Esophagus squamous epithelium (tissue), 5 donors: ENCODE results near the gene SCOC. TPM values are rescaled to one million over a fixed set of nuclear protein-coding genes. Genes with fewer than 3 reads are reported as not detected.

Experiments used
- DNase-seq: peaks from one replicate; lab custom pipeline; 2025; lab: John Stamatoyannopoulos, UW
- H3K27ac ChIP-seq, 4 donors: fragments of 200-600 bp; sonication (generic); one replicate each; pipeline ENCODE4 v1.5.1; 2016 to 2019; ENCODE audit warnings: mild to moderate bottlenecking in 1 of 4
- H3K27me3 ChIP-seq, 4 donors: fragments of 200-600 bp; sonication (generic); 1 replicate in 3 of 4; 2 replicates in 1 of 4; pipeline versions ENCODE4 v1.5.1 to v1.6.0; 2017 to 2021; ENCODE audit warnings: antibody characterized with exemption in 1 of 4
- H3K36me3 ChIP-seq, 3 donors: fragments of 200-600 bp; sonication (generic); one replicate each; pipeline ENCODE4 v1.5.1; 2016 to 2019
- H3K4me1 ChIP-seq, 3 donors: fragments of 200-600 bp; sonication (generic); one replicate each; pipeline ENCODE4 v1.5.1; 2017 to 2019
- H3K4me3 ChIP-seq, 4 donors: fragments of 200-600 bp; sonication (generic); 1 replicate in 3 of 4; 2 replicates in 1 of 4; pipeline ENCODE4 v1.5.1; 2016 to 2019; ENCODE audit warnings: mild to moderate bottlenecking in 2 of 4, moderate library complexity in 1 of 4
- H3K9me3 ChIP-seq, 3 donors: fragments of 200-600 bp; sonication (generic); one replicate each; pipeline ENCODE4 v1.5.1; 2016 to 2019
- CTCF ChIP-seq, 6 experiments: fragments of 450-650 bp in 4 of 6; fragments of 200-600 bp in 2 of 6; sonication (generic) in 2 of 6; IDR thresholded peaks; one replicate each; pipeline ENCODE4 v1.5.1; 2016 to 2019; ENCODE audit warnings: antibody characterized with exemption in 6 of 6, mild to moderate bottlenecking in 4 of 6, moderate library complexity in 4 of 6
- POLR2A ChIP-seq, 4 donors: fragments of 450-650 bp; IDR thresholded peaks; one replicate each; pipeline ENCODE4 v1.6.1; 2017; ENCODE audit warnings: antibody characterized with exemption in 4 of 4, mild to moderate bottlenecking in 4 of 4, moderate library complexity in 3 of 4
- WGBS, 2 donors: methylation state at CpG; one replicate each; pipeline ENCODE4 v1.1.5; 2018; 5-methylcytosine and 5-hydroxymethylcytosine counted together
- intact Hi-C: fragments of 100-400 bp; cut with DNase I; formaldehyde crosslinking; loops from one replicate; pipeline ENCODE4 v1.15.0; 2022
- total RNA-seq, 4 donors: library from RNA; depleted of rRNA; stranded (reverse); fragments of >200 nt; gene quantifications; one replicate each; pipeline ENCODE4 v1.1.0, GENCODE V29; 2016
- donor health status: DM: yes; HTN: yes; CAD: no.

SCOC gene
- 10 to 100 TPM; 39.1 to 73.6 (median 50.8) TPM for total RNA-seq

- intact Hi-C loops = no loop called here
- H3K27ac ChIP-seq = peak within 1 kb of the TSS; percentile 91 to 97 (median 95)
- no peaks in the 10 kb centered on the region for H3K36me3 ChIP-seq
- peak within 1 kb of the TSS; percentile 80 to 96 (median 93) for H3K4me3 ChIP-seq
- no peaks in the 10 kb centered on the region for H3K9me3 ChIP-seq
- peak in 1 of 6 experiments; percentile 9 for TF ChIP-seq CTCF (IDR thresholded peaks at IDR 0.05)
- peak in 2 of 4 donors; percentile 60 to 80 for TF ChIP-seq POLR2A (IDR thresholded peaks at IDR 0.05)
- H3K27me3 ChIP-seq = no peaks in the 10 kb centered on the region
- peak; percentile 98 for DNase-seq
- peaks cover 5 to 49% (median 13%) of the 10 kb centered on the region in 3 donors for H3K4me1 ChIP-seq
- WGBS, 2 donors = 0 to 1% methylated on average over 10 to 15 of the region's 63 CpGs
Measured at GRCh38 chr4:140373328-140374129, at the start of gene SCOC. SCOC (plus strand) TSS chr4:140373646; CDS start chr4:140379171, 5,525 bp downstream.

DNA sequence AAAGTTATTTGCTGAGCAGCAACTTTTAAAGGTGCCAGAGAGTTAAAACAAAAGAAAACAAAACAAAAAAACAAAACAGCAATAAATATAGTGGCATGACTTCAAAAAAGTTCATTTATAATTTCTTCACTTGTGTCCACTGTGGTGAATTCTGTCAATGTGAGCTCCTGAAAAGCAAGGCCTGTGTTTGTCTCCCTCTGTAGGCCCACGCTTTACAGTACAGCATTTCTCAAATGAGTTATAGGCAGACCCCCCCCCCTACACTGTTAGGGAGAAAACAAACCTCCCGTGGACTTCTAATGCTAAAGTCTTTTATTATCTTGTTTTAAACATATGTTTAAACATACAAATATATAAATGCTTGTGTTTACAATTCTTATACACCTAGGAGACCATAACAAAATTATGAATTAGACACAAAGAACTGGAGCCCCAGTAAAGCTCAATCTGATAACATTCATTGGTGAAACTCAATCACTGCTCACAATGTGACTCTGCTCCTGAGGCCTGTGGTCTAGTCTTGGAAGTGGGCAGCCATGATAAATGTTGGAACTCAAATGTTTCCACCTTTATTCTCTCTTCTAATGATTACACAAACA, 47.0 kb upstream of the SCOC start:
- intact Hi-C loops = no loop called here
- Histone ChIP-seq H3K27ac (no peak overlapping the region), H3K4me1 (no peaks in the 10 kb centered on the region), H3K27me3 (no peaks in the 10 kb centered on the region), H3K36me3 (no peaks in the 10 kb centered on the region), H3K9me3 (no peaks in the 10 kb centered on the region), H3K4me3 (no peak overlapping the region)
- DNase-seq = no peak
- WGBS, 2 donors = 34 to 40% methylated on average over 2 of the region's 2 CpGs
- TF ChIP-seq POLR2A (IDR thresholded peaks at IDR 0.05) (no peak), CTCF (IDR thresholded peaks at IDR 0.05) (peak in 5 of 6 experiments; percentile 49 to 70 (median 60))

- H3K36me3 ChIP-seq = no peaks in the 10 kb centered on the region
- intact Hi-C loops = no loop called here
- no peak overlapping the region for H3K27ac ChIP-seq
- no peak overlapping the region for H3K4me3 ChIP-seq
- peaks cover 0 to 4% (median 0%) of the 10 kb centered on the region in 3 donors for H3K4me1 ChIP-seq
- no peaks in the 10 kb centered on the region for H3K27me3 ChIP-seq
- 59 to 93% methylated on average over 1 of the region's 1 CpG for WGBS, 2 donors
- TF ChIP-seq CTCF (IDR thresholded peaks at IDR 0.05) (peak in 5 of 6 experiments; percentile 19 to 52 (median 48)), POLR2A (IDR thresholded peaks at IDR 0.05) (no peak)
- no peak for DNase-seq
- no peaks in the 10 kb centered on the region for H3K9me3 ChIP-seq
Measured at GRCh38 chr4:140330311-140330900, 43.0 kb upstream of the SCOC start.

DNA sequence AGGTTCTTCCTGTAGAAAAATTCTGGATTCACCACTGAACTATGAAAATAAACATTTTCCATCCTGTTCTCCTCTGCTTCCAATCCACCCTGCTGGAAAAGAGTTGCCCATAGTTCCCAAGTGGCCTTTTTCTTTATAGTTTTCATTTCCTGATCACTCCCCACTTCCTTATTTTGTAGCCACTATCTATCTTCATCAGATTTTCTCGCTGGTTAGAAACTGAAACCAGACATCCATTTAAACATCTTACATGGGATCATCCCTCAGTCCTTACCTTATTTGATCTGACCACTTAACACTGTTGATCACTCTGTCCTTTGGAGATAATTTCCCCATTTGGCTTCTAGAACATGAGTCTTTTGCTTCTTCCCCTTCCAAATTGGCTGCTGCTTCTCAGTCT, 42.2 kb upstream of the SCOC start:
- 50 to 59% methylated on average over 1 of the region's 1 CpG for WGBS, 2 donors
- Histone ChIP-seq H3K27ac (no peak overlapping the region), H3K36me3 (no peaks in the 10 kb centered on the region), H3K9me3 (no peaks in the 10 kb centered on the region), H3K27me3 (no peaks in the 10 kb centered on the region), H3K4me3 (no peak overlapping the region), H3K4me1 (peaks cover 0 to 4% (median 0%) of the 10 kb centered on the region in 3 donors)
- no peak for DNase-seq
- intact Hi-C loops = no loop called here
- TF ChIP-seq CTCF (IDR thresholded peaks at IDR 0.05) (no peak), POLR2A (IDR thresholded peaks at IDR 0.05) (no peak)

DNA sequence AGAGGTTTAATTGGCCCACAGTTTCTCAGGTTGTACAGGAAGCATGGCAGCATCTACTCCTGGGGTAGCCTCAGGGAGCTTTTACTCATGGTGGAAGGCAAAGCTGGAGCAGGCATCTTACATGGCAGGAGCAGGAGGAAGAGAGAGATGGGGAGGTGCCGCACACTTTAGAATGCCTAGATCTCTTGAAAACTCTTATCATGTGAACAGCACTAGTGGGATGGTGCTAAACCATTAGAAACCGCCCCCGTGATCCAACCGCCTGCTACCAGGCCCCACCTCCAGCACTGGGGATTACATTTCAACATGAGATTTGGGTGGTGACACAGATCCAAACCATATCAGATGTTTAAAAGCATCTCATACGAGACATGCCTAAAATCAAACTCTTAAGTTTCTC, 41.6 kb upstream of the SCOC start:
- Histone ChIP-seq H3K27me3 (no peaks in the 10 kb centered on the region), H3K27ac (no peak overlapping the region), H3K36me3 (no peaks in the 10 kb centered on the region), H3K9me3 (no peaks in the 10 kb centered on the region), H3K4me1 (peaks cover 0 to 4% (median 0%) of the 10 kb centered on the region in 3 donors), H3K4me3 (no peak overlapping the region)
- TF ChIP-seq CTCF (IDR thresholded peaks at IDR 0.05) (no peak), POLR2A (IDR thresholded peaks at IDR 0.05) (no peak)
- WGBS, 2 donors = 84 to 97% methylated on average over 5 of the region's 5 CpGs
- intact Hi-C loops = no loop called here
- no peak for DNase-seq
